HG03175 (cell line): ENCODE results near the gene DENND2C.

ENCODE experiments used
- ATAC-seq: cut with Tn5 transposase; IDR thresholded peaks from one replicate; pipeline ENCODE4 v1.9.1; 2021; ENCODE audit warnings: mild to moderate bottlenecking, moderate library complexity; ENCODE audit not compliant: unreplicated experiment

Gene DENND2C

GRCh38 chr1:114688526-114688925, 18.7 kb upstream of the DENND2C start:
- ATAC-seq = no peak

GRCh38 chr1:114685851-114686250, 16.0 kb upstream of the DENND2C start:
- no peak for ATAC-seq

- no peak for ATAC-seq
These were observed 7.8 kb upstream of the DENND2C start for GRCh38 chr1:114677691-114678090.

GRCh38 chr1:114676115-114676514, 6.3 kb upstream of the DENND2C start:
- no peak for ATAC-seq

- no peak for ATAC-seq
These were observed 2.1 kb upstream of the DENND2C start for GRCh38 chr1:114671939-114672275.

DNA sequence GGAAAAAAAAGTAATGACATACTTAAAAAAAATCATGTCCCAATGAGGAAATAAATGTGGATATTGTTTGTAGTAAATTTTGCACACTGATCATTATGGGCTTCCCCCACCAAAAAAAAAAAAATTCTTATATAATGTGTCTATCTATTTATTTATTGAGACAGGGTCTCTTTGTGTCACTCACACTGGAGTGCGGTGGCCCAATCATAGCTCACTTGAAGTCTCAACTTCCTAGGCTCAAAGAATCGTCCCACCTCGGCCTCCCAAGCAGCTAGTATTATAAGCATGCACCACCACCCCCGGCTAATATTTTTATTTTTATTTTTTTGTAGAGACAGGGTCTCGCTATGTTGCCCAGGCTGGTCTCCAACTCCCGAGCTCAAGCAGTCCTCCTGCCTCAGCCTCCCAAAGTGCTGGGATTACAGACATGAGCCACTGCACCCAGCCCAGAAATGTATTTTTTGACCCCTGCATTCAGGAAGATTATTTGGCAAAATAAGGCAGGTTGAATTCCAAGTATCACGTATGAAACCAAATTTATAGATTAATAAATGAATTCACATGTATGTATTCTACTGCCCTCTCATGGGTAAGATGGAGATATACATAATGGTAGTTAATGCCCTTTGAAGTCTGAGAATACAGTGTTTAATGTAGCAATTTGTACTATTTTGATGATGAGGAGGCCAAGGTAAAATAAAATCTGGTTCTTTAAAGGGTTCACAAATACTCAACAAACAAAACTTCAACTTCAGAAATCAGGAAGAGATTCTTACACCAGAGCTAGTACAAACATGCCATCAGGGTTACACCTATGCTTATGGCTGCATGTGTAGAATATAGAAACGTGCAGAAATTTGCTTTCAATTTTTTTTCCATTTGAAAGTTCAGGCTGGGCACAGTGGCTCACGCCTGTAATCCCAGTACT, 1.4 kb upstream of the DENND2C start:
- ATAC-seq = no peak

- ATAC-seq = peak; percentile 97
These were observed 498 bp upstream of the DENND2C start for GRCh38 chr1:114670083-114671010.

- ATAC-seq = no peak
These were observed 876 bp downstream of the DENND2C start for GRCh38 chr1:114668784-114669561.

GRCh38 chr1:114668373-114668772, 1.5 kb downstream of the DENND2C start:
- ATAC-seq = no peak

DNA sequence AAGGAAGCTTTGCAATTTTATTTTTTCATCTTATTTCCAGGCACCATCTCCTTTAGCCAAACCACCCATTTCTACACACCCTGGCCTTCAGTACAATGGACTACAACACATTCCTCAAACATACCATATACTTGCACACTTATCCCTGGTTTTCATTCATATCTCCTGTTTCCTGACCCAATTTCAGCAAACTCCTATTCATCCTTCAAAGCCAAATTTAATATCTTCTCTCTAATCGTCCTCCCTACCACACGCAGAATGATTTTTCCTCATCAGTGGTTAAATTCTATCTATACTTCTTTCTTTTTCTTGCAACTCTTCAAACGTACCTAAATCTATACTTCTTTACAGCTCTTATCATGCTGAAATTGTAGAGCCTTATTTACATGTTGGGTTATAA, 2.9 kb downstream of the DENND2C start:
- no peak for ATAC-seq

- ATAC-seq = no peak
These were observed 9.6 kb downstream of the DENND2C start for GRCh38 chr1:114660238-114660637.

DNA sequence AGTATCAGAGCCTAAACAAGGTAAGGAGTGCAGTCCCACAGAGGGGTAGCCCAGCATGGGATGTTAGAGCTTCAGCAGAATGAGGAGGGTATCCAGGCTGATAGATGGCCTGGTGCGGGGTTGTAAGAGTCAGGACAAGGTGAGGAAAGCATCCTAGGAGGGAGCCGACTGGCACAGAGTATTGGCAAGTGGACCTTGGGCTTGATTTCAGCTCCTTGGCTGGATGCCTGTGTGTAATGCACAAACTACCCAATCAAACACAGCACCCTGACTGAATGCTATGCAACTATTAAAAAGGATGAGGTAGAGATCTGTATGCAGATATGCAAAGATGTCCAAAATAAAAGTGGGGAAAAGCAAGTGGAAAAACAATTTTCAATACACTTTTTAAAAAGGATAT, 18.0 kb downstream of the DENND2C start:
- no peak for ATAC-seq

DNA sequence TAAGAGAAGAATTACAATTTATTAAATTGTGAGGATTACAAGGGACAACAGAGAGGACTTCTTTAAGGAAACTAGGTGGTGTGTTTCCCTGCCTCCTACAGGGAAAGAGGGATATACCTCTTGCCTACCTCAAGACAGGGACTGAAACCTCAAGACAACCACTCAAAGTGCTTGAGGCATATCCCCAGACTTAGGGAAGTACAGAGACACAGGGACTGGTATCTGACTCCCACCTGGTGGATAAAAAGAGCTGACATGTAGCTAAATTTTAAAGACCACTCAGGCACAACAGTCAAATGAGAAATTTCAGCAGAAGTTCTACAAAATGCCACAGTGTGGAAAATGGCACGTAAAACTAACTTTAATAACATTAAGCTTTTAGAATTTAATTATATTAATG, 21.3 kb downstream of the DENND2C start:
- ATAC-seq = no peak

GRCh38 chr1:114641377-114641776, 28.5 kb downstream of the DENND2C start:
- ATAC-seq = no peak

GRCh38 chr1:114638910-114639309, 30.9 kb downstream of the DENND2C start:
- ATAC-seq = no peak

GRCh38 chr1:114632427-114632826, 37.4 kb downstream of the DENND2C start:
- ATAC-seq = no peak

DNA sequence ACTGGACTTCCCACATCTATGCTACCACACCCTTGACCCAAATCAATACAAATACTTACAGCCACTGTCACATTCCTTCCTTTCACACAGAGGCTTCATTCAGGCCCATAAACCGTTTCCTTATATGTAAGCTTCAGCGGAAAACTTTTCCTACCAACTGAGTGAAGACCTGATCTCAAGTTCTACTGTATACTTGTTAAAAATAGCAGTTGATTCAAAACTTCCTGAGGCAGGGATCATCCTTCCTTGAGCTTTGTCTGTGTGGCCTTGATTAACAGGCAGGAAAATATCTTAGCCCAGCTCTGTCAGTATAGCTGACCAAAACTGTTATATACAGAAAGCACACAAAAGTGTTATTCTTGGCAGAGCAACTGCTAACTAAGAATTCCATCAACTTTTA, 42.7 kb downstream of the DENND2C start:
- ATAC-seq = no peak

- ATAC-seq = no peak
These were observed 46.5 kb downstream of the DENND2C start for GRCh38 chr1:114623364-114623763.

- ATAC-seq = no peak
These were observed 49.4 kb downstream of the DENND2C start for GRCh38 chr1:114620419-114620818.

GRCh38 chr1:114618606-114619005, 51.2 kb downstream of the DENND2C start:
- no peak for ATAC-seq
